Measurements from ENCODE around the gene CUL3.
A peak's percentile ranks its signal among the peaks of the same experiment; 100 is the strongest.

CUL3 gene

GRCh38 chr2:224442071-224442967, 142.8 kb downstream of the CUL3 start:
- Histone ChIP-seq H3K79me2 (ENCODE audit: insufficient read depth, low read depth) (no peaks in the 10 kb centered on the region), H3K36me3 (ENCODE audit: insufficient read depth) (no peaks in the 10 kb centered on the region), H3K4me3 (IDR thresholded peaks at IDR 0.05; ENCODE audit: insufficient read depth, low read depth, low read length) (no peak overlapping the region), H3K27me3 (ENCODE audit: insufficient read depth, low read depth) (no peaks in the 10 kb centered on the region), H2AFZ (ENCODE audit: low read depth) (peak overlapping the region; percentile 89), H3K27ac (no peak overlapping the region), H3K4me2 (peak overlapping the region; percentile 38), H4K20me1 (ENCODE audit: insufficient read depth) (no peaks in the 10 kb centered on the region), H3K4me1 (ENCODE audit: low read depth, poor library complexity, severe bottlenecking) (no peaks in the 10 kb centered on the region), H3K9ac (peak overlapping the region; percentile 78)
- TF ChIP-seq, protein P1, sequence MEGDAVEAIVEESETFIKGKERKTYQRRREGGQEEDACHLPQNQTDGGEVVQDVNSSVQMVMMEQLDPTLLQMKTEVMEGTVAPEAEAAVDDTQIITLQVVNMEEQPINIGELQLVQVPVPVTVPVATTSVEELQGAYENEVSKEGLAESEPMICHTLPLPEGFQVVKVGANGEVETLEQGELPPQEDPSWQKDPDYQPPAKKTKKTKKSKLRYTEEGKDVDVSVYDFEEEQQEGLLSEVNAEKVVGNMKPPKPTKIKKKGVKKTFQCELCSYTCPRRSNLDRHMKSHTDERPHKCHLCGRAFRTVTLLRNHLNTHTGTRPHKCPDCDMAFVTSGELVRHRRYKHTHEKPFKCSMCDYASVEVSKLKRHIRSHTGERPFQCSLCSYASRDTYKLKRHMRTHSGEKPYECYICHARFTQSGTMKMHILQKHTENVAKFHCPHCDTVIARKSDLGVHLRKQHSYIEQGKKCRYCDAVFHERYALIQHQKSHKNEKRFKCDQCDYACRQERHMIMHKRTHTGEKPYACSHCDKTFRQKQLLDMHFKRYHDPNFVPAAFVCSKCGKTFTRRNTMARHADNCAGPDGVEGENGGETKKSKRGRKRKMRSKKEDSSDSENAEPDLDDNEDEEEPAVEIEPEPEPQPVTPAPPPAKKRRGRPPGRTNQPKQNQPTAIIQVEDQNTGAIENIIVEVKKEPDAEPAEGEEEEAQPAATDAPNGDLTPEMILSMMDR (conservative IDR thresholded peaks at IDR 0.05; ENCODE audit: low read depth, low read length), result no peak

DNA sequence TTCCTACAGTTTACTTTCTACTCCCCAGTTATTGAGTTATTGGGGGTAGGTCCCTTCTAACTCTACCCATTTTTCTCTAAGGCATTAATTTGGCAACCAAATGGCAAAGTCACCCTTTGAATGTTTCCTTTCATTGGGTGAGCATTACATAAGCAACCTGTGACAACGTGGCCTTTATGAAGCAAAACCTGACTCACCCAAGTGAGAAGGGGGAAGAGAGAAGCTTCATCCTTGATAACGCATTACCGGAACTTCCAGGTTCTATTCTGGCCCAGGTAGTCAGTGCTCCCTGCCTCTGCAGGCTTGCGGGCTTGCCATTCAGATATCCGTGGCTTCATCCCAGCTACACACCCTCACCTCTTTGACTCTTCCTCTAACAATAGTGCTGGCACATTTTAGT, 144.2 kb downstream of the CUL3 start:
- Histone ChIP-seq H2AFZ (ENCODE audit: low read depth) (no peak overlapping the region), H3K4me1 (ENCODE audit: low read depth, poor library complexity, severe bottlenecking) (no peaks in the 10 kb centered on the region), H3K4me3 (IDR thresholded peaks at IDR 0.05; ENCODE audit: insufficient read depth, low read depth, low read length) (no peak overlapping the region), H3K4me2 (no peak overlapping the region), H4K20me1 (ENCODE audit: insufficient read depth) (no peaks in the 10 kb centered on the region), H3K9ac (no peak overlapping the region), H3K36me3 (ENCODE audit: insufficient read depth) (no peaks in the 10 kb centered on the region), H3K27ac (no peak overlapping the region), H3K27me3 (ENCODE audit: insufficient read depth, low read depth) (no peaks in the 10 kb centered on the region), H3K79me2 (ENCODE audit: insufficient read depth, low read depth) (no peaks in the 10 kb centered on the region)
- TF ChIP-seq, protein P1 (conservative IDR thresholded peaks at IDR 0.05; ENCODE audit: low read depth, low read length), result no peak

DNA sequence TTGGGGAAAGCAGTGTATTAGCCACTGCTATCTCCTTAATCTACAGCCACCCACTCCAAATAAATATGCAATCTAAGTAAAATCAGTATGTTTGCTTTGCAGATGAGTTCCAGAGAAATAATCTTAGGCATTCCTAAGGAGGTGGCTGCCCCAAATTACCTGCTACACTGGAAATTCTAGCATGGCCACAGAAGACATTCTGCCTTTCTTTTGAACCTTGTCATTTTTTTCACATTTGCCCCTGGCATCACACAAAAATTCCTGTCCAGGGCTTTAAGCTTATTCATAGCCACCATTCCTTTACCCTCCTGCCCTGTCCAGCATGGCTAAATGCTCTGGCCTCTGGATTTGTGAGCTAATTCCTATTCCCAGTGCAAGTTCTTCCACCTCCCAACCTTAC, 146.4 kb downstream of the CUL3 start:
- Histone ChIP-seq H3K4me1 (ENCODE audit: low read depth, poor library complexity, severe bottlenecking) (no peaks in the 10 kb centered on the region), H3K36me3 (ENCODE audit: insufficient read depth) (no peaks in the 10 kb centered on the region), H3K4me2 (no peak overlapping the region), H4K20me1 (ENCODE audit: insufficient read depth) (no peaks in the 10 kb centered on the region), H3K9ac (no peak overlapping the region), H3K27ac (no peak overlapping the region), H3K4me3 (IDR thresholded peaks at IDR 0.05; ENCODE audit: insufficient read depth, low read depth, low read length) (no peak overlapping the region), H3K27me3 (ENCODE audit: insufficient read depth, low read depth) (no peaks in the 10 kb centered on the region), H2AFZ (ENCODE audit: low read depth) (no peak overlapping the region), H3K79me2 (ENCODE audit: insufficient read depth, low read depth) (no peaks in the 10 kb centered on the region)
- TF ChIP-seq, protein P1 (conservative IDR thresholded peaks at IDR 0.05; ENCODE audit: low read depth, low read length), result no peak

- Histone ChIP-seq H4K20me1 (ENCODE audit: insufficient read depth) (no peaks in the 10 kb centered on the region), H3K9ac (no peak overlapping the region), H3K79me2 (ENCODE audit: insufficient read depth, low read depth) (no peaks in the 10 kb centered on the region), H2AFZ (ENCODE audit: low read depth) (no peak overlapping the region), H3K27ac (no peak overlapping the region), H3K4me3 (IDR thresholded peaks at IDR 0.05; ENCODE audit: insufficient read depth, low read depth, low read length) (no peak overlapping the region), H3K36me3 (ENCODE audit: insufficient read depth) (no peaks in the 10 kb centered on the region), H3K4me2 (no peak overlapping the region), H3K4me1 (ENCODE audit: low read depth, poor library complexity, severe bottlenecking) (no peaks in the 10 kb centered on the region), H3K27me3 (ENCODE audit: insufficient read depth, low read depth) (no peaks in the 10 kb centered on the region)
- TF ChIP-seq, protein P1 (conservative IDR thresholded peaks at IDR 0.05; ENCODE audit: low read depth, low read length), result no peak
Measured at GRCh38 chr2:224436634-224437033, 148.5 kb downstream of the CUL3 start.
